Measurements from ENCODE around the gene DLG2. TPM values are rescaled to one million over a fixed set of nuclear protein-coding genes. Genes with fewer than 3 reads are reported as not detected.
"Not testable (repeated sequence)": the region's sequence is repeated elsewhere in the genome, so short reads cannot be mapped to it uniquely, and the experiment has no call there.

The DLG2 gene
- total and polyA plus RNA-seq, 4 donors: 1.3 to 23.3 (median 10.9) TPM

GRCh38 chr11:85379066-85379465 lies 248.1 kb downstream of the DLG2 start:
- H3K27me3 ChIP-seq (ENCODE audit: control insufficient read depth in 1 of 2, insufficient read depth in 2 of 2, low read length in 1 of 2): no peaks in the 10 kb centered on the region
- no peaks in the 10 kb centered on the region for H3K36me3 ChIP-seq (ENCODE audit: control insufficient read depth in 1 of 2, insufficient read depth in 2 of 2, low read length in 1 of 2)
- H3K4me1 ChIP-seq (ENCODE audit: control insufficient read depth in 1 of 2, insufficient read depth in 2 of 2, low read length in 2 of 2): no peaks in the 10 kb centered on the region
- ATAC-seq (ENCODE audit: low FRiP score): no peak
- no peak overlapping the region for H3K4me3 ChIP-seq (ENCODE audit: low read length in 2 of 2)
- no peak for DNase-seq
- no peak overlapping the region for H3K27ac ChIP-seq (ENCODE audit: low read depth in 1 of 2, low read length in 2 of 2)
- intact Hi-C loops (cut with DNase I): no loop called here
- no peaks in the 10 kb centered on the region for H3K9me3 ChIP-seq (ENCODE audit: control insufficient read depth, low read length)
- 81 to 83% methylated on average over 2 of the region's 2 CpGs for WGBS, 2 donors

- ATAC-seq (ENCODE audit: low FRiP score): no peak
- Histone ChIP-seq H3K4me3 (ENCODE audit: low read length in 2 of 2) (no peak overlapping the region), H3K36me3 (ENCODE audit: control insufficient read depth in 1 of 2, insufficient read depth in 2 of 2, low read length in 1 of 2) (no peaks in the 10 kb centered on the region), H3K27me3 (ENCODE audit: control insufficient read depth in 1 of 2, insufficient read depth in 2 of 2, low read length in 1 of 2) (no peaks in the 10 kb centered on the region), H3K27ac (ENCODE audit: low read depth in 1 of 2, low read length in 2 of 2) (no peak overlapping the region), H3K4me1 (ENCODE audit: control insufficient read depth in 1 of 2, insufficient read depth in 2 of 2, low read length in 2 of 2) (no peaks in the 10 kb centered on the region), H3K9me3 (ENCODE audit: control insufficient read depth, low read length) (no peaks in the 10 kb centered on the region)
- DNase-seq: no peak
- intact Hi-C loops (cut with DNase I): no loop called here
Measured at GRCh38 chr11:85377901-85378300, 249.2 kb downstream of the DLG2 start.

DNA sequence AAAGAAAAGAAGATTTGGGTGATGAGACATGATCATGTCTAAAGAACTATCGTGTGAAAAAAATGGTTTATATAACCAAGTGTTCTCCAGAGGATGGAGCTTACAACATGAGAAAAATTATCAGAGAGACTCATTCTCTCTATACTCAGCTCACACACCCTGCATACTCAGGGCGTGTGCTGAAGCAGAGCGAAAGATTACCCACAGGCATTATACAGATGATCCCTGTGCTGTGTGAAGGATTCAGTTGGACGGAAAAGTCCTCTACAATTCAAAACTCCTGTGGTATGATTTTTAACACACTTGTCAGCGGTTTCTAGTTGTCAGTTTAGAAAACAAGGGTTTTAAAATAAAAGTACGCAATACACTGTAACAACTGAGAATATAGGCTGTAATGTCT lies 267.3 kb downstream of the DLG2 start:
- Histone ChIP-seq H3K9me3 (ENCODE audit: control insufficient read depth, low read length) (no peaks in the 10 kb centered on the region), H3K27ac (ENCODE audit: low read depth in 1 of 2, low read length in 2 of 2) (no peak overlapping the region), H3K4me3 (ENCODE audit: low read length in 2 of 2) (no peak overlapping the region), H3K27me3 (ENCODE audit: control insufficient read depth in 1 of 2, insufficient read depth in 2 of 2, low read length in 1 of 2) (no peaks in the 10 kb centered on the region), H3K4me1 (ENCODE audit: control insufficient read depth in 1 of 2, insufficient read depth in 2 of 2, low read length in 2 of 2) (no peaks in the 10 kb centered on the region), H3K36me3 (ENCODE audit: control insufficient read depth in 1 of 2, insufficient read depth in 2 of 2, low read length in 1 of 2) (no peaks in the 10 kb centered on the region)
- intact Hi-C loops (cut with DNase I): no loop called here
- 88 to 91% methylated on average over 6 of the region's 6 CpGs for WGBS, 2 donors
- DNase-seq (no peak), ATAC-seq (ENCODE audit: low FRiP score) (no peak)

- Histone ChIP-seq H3K4me1 (ENCODE audit: control insufficient read depth in 1 of 2, insufficient read depth in 2 of 2, low read length in 2 of 2) (no peaks in the 10 kb centered on the region), H3K36me3 (ENCODE audit: control insufficient read depth in 1 of 2, insufficient read depth in 2 of 2, low read length in 1 of 2) (no peaks in the 10 kb centered on the region), H3K27me3 (ENCODE audit: control insufficient read depth in 1 of 2, insufficient read depth in 2 of 2, low read length in 1 of 2) (no peaks in the 10 kb centered on the region), H3K4me3 (ENCODE audit: low read length in 2 of 2) (no peak overlapping the region), H3K27ac (ENCODE audit: low read depth in 1 of 2, low read length in 2 of 2) (no peak overlapping the region), H3K9me3 (ENCODE audit: control insufficient read depth, low read length) (peaks cover 1% of the 10 kb centered on the region)
- no peak for DNase-seq
- intact Hi-C loops (cut with DNase I): no loop called here
- no peak for ATAC-seq (ENCODE audit: low FRiP score)
Measured at GRCh38 chr11:85355921-85356320, 271.2 kb downstream of the DLG2 start.

DNA sequence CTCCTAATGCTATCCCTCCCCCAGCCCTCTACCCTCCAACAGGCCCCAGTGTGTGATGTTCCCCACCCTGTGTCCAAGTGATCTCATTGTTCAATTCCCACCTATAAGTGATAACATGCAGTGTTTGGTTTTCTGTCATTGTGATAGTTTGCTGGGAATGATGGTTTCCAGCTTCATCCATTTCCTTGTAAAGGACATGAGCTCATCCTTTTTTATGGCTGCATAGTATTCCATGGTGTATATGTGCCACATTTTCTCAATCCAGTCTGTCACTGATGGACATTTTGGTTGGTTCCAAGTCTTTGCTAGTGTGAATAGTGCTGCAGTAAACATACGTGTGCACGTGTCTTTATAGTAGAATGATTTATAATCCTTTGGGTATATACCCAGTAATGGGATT lies 277.6 kb downstream of the DLG2 start:
- DNase-seq; H3K4me3 ChIP-seq (ENCODE audit: low read length in 2 of 2); ATAC-seq (ENCODE audit: low FRiP score); H3K4me1 ChIP-seq (ENCODE audit: control insufficient read depth in 1 of 2, insufficient read depth in 2 of 2, low read length in 2 of 2); H3K9me3 ChIP-seq (ENCODE audit: control insufficient read depth, low read length); intact Hi-C loops (cut with DNase I); H3K36me3 ChIP-seq (ENCODE audit: control insufficient read depth in 1 of 2, insufficient read depth in 2 of 2, low read length in 1 of 2); H3K27ac ChIP-seq (ENCODE audit: low read depth in 1 of 2, low read length in 2 of 2); H3K27me3 ChIP-seq (ENCODE audit: control insufficient read depth in 1 of 2, insufficient read depth in 2 of 2, low read length in 1 of 2): not testable (repeated sequence)
- WGBS, 2 donors: 90 to 97% methylated on average over 2 of the region's 2 CpGs

- H3K27ac ChIP-seq (ENCODE audit: low read depth in 1 of 2, low read length in 2 of 2): no peak overlapping the region
- DNase-seq: no peak
- no peak for ATAC-seq (ENCODE audit: low FRiP score)
- no peaks in the 10 kb centered on the region for H3K27me3 ChIP-seq (ENCODE audit: control insufficient read depth in 1 of 2, insufficient read depth in 2 of 2, low read length in 1 of 2)
- no peaks in the 10 kb centered on the region for H3K4me1 ChIP-seq (ENCODE audit: control insufficient read depth in 1 of 2, insufficient read depth in 2 of 2, low read length in 2 of 2)
- H3K36me3 ChIP-seq (ENCODE audit: control insufficient read depth in 1 of 2, insufficient read depth in 2 of 2, low read length in 1 of 2): no peaks in the 10 kb centered on the region
- H3K4me3 ChIP-seq (ENCODE audit: low read length in 2 of 2): no peak overlapping the region
- intact Hi-C loops (cut with DNase I): no loop called here
- peaks cover 6% of the 10 kb centered on the region for H3K9me3 ChIP-seq (ENCODE audit: control insufficient read depth, low read length)
Measured at GRCh38 chr11:85348945-85349344, 278.2 kb downstream of the DLG2 start.

GRCh38 chr11:85347291-85347690 lies 279.9 kb downstream of the DLG2 start:
- peaks cover 5% of the 10 kb centered on the region for H3K9me3 ChIP-seq (ENCODE audit: control insufficient read depth, low read length)
- WGBS, 2 donors: 24 to 48% methylated on average over 1 of the region's 1 CpG
- intact Hi-C loops (cut with DNase I): no loop called here
- no peaks in the 10 kb centered on the region for H3K4me1 ChIP-seq (ENCODE audit: control insufficient read depth in 1 of 2, insufficient read depth in 2 of 2, low read length in 2 of 2)
- no peak overlapping the region for H3K27ac ChIP-seq (ENCODE audit: low read depth in 1 of 2, low read length in 2 of 2)
- H3K4me3 ChIP-seq (ENCODE audit: low read length in 2 of 2): no peak overlapping the region
- ATAC-seq (ENCODE audit: low FRiP score): no peak
- no peak for DNase-seq
- no peaks in the 10 kb centered on the region for H3K27me3 ChIP-seq (ENCODE audit: control insufficient read depth in 1 of 2, insufficient read depth in 2 of 2, low read length in 1 of 2)
- H3K36me3 ChIP-seq (ENCODE audit: control insufficient read depth in 1 of 2, insufficient read depth in 2 of 2, low read length in 1 of 2): no peaks in the 10 kb centered on the region

DNA sequence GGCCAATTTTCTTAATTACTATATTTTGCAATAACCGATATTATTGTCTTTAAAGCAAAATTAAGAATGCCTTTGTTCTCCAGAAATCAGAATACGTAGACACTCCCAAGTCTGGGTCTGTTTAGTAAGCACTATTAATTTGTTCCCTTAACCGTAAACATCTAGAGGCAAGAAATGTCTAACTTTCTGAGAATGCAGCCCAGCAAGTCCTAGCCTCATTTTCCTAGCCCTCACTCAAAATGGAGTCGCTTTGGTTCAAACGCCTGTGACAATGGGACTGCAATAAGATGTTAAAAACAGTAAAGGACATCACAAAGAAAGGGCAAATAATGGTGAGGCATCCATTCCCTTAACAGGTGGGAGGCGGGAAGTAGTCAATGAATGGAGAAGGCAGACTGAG lies 280.7 kb downstream of the DLG2 start:
- Histone ChIP-seq H3K36me3 (ENCODE audit: control insufficient read depth in 1 of 2, insufficient read depth in 2 of 2, low read length in 1 of 2) (no peaks in the 10 kb centered on the region), H3K27me3 (ENCODE audit: control insufficient read depth in 1 of 2, insufficient read depth in 2 of 2, low read length in 1 of 2) (no peaks in the 10 kb centered on the region), H3K27ac (ENCODE audit: low read depth in 1 of 2, low read length in 2 of 2) (no peak overlapping the region), H3K4me3 (ENCODE audit: low read length in 2 of 2) (no peak overlapping the region), H3K9me3 (ENCODE audit: control insufficient read depth, low read length) (peaks cover 5% of the 10 kb centered on the region), H3K4me1 (ENCODE audit: control insufficient read depth in 1 of 2, insufficient read depth in 2 of 2, low read length in 2 of 2) (no peaks in the 10 kb centered on the region)
- DNase-seq: no peak
- ATAC-seq (ENCODE audit: low FRiP score): no peak
- WGBS, 2 donors: 91 to 95% methylated on average over 6 of the region's 6 CpGs
- intact Hi-C loops (cut with DNase I): no loop called here

DNA sequence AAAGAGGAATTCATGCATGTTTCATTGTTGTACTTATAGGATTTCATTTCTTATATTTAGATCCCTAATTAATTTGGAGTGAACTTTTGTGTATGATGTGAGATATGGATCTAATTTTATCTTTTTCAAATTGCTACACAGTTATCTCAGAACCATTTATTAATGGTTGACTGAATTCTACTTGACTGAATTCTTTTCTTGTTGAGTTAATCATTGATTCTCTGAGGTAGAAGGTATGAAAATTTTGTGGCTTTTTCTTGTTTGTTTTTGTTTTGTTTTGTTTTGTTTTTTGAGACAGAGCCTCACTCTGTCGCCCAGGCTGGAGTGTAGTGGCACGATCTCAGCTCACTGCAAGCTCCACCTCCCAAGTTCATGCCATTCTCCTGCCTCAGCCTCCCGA lies 286.3 kb downstream of the DLG2 start:
- ATAC-seq (ENCODE audit: low FRiP score); H3K27ac ChIP-seq (ENCODE audit: low read depth in 1 of 2, low read length in 2 of 2); H3K4me3 ChIP-seq (ENCODE audit: low read length in 2 of 2); DNase-seq; H3K9me3 ChIP-seq (ENCODE audit: control insufficient read depth, low read length); H3K4me1 ChIP-seq (ENCODE audit: control insufficient read depth in 1 of 2, insufficient read depth in 2 of 2, low read length in 2 of 2); H3K27me3 ChIP-seq (ENCODE audit: control insufficient read depth in 1 of 2, insufficient read depth in 2 of 2, low read length in 1 of 2); intact Hi-C loops (cut with DNase I); H3K36me3 ChIP-seq (ENCODE audit: control insufficient read depth in 1 of 2, insufficient read depth in 2 of 2, low read length in 1 of 2): not testable (repeated sequence)
- 83 to 85% methylated on average over 3 of the region's 3 CpGs for WGBS, 2 donors

Data from aorta (tissue), 5 donors.